ENCODE measurements around the gene GPC3.
"Not testable (repeated sequence)": the region's sequence is repeated elsewhere in the genome, so short reads cannot be mapped to it uniquely, and the experiment has no call there.

Gene GPC3

DNA sequence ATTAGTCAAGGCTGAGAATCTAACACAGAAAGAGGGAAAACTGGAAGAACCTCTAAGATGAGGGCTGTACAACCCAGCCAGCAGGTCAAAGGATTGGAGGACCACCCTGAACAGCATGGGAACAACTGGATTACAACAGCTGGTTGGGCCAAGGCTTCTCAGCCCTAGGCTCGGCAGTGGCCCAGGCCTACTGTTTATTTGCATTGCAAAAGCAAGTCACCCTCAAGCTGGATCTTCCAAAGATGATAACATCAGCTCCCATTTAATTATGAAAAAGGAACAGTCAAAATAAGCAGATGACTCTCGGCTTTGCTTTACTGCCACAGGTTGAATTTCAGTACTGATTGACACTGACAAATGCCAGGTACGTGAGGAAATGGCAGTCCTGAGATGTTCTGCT lies 61.8 kb downstream of the GPC3 start:
- no peak for DNase-seq

- no peak for DNase-seq
Observed at GRCh38 chrX:133923113-133923512, 62.3 kb downstream of the GPC3 start.

- no peak for DNase-seq
Observed at GRCh38 chrX:133922390-133922771, 63.0 kb downstream of the GPC3 start.

DNA sequence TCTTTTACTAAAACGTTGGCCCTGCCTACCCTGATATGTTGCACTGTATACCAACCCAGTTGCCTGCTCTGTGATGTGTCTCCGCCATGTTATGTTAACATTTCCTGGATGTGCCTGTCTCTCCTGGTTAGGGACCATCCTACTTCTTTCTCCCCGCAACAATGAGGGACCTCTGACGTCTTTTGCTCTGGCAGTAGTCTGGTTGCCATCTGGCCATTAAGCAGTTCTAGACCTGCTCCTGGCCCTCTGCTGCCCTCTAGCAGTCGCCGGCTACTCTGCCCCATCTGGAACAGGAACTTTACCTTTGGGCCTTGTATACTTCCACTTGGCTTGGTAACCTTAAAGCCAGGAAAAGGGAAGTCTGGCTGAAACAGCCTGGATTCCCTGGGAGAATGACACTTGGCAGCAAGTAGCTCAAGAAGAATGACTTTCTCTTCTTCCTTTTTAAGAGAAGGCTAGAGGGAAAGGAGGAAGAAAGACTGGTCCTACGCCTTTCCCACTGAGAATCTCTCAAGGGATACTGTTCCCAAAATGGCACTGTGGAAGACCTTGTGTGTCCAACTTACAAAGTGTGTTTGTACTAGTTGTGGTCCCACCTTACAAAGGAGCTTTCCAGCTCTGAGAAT lies 63.5 kb downstream of the GPC3 start:
- DNase-seq: peak; percentile 15

DNA sequence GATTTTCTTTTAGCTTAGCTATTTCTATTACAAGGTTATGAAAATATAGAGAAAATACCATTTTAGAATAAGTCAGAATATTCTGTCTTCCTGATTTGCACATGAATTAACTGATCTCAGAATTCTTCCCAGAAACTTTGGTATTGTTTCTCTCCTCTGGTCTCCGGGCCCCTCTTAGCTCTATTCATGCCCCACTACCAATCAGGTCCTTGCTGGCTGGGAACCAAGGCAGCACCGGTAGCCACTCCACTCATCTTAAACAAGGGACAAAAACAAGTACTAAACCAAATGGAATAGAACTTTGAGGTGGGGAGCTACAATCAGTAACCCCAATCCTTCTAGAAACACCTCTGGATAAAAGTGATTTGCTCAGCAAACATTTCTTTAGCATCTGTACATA lies 64.3 kb downstream of the GPC3 start:
- no peak for DNase-seq

DNA sequence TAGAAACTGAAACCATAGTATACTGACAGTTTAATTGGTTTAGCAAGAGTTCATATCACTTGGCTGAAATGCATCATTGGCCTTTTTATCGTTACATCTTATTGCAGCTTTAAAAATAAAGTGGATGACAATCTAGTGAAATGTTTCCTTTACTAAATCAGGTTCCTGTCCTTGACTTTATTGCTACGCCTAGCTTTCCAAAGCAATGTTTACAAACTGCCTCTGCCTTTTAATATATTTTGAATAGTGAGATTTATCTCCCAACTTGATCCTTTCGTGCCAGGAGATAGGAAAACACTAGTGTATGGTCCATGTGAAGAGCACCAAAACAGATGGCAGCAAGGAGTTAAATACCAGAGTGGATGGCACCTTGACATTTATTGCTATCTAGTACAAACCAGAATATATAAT lies 67.0 kb downstream of the GPC3 start:
- DNase-seq: peak; percentile 11

DNA sequence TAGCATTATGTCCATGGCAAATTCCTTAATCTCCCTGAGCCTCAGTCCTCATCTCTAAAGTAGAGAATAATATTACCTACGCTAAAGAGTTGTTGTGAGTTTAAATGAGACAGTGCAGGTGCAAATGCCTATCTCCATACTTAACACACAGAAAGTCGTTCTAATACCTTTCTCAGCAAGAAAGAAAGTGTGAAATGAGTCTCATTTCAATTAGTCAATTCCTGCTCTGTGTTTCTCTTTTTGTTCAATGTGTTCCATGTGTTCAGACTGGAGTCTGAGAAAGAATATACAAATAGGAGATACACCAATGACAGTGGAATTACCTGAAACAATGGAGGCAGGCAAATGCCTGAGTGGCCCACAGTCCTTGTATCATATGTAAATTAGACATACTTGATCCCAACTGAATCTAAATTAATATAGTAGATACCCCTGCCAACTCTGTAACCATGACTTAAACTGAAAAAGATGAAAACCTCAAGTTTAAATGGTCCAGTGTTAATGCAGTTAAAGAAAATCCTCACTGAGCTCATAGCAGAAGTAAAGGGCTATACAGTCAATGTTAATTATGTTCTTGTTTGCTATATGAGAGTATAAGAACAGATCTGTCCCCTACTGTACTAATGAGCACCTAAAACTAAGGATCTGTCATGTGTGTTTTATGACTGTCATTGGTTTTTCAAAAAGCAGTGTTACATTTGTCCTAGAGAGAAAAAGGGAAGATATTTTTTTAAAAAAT lies 68.2 kb downstream of the GPC3 start:
- DNase-seq: no peak

DNA sequence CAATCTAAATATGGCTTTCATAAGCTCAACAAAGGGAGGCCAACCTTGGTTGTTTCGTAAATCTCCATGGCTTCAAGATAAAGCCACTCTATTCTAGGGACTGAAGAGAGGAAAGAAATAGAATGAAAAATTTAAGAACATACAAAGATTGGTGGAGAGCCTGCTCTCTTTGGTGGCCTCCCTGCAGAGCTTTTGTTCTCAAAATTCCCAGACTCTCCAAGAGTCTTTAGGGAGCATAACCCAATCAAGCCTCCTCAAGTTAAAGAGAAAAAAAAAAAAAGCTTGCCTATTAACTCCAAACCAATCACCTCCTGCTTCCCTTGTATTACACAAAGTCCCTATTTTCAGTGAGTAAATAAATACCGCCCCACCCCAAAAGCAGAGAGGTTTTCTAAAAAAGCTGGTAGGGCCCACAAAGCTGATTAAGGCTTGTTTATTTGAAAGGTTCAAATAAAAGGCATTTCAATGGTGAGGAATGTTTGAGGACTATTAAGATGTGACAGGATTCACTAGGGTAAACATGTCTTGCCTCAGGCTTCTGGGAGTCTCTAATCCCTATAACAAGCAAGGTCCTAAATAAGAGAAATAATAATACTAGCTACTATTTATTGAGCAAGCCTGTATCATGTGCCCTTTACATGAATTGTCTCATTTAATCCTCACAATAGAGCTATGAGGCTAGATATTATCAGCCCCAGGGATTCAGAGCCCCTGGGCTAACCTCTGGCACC lies 71.6 kb downstream of the GPC3 start:
- no peak for DNase-seq

DNA sequence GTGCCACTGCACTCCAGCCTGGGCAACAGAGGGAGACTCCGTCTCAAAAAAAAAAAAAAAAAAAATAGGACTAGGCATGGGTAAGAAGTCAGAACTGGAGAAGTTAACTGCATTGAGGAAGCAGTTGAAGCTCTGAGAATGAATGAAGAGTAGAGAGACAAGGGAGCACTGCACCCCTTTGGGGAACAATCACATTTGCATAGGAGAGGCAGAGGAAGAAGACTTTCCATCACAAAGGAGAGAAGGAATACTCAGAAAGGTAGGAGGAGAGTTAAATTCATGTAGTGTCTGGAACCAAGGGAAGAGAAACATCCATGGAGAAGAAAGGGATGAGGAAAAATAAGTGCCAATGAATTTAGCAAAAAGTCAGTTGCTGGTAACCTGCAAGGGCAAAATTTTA lies 72.4 kb downstream of the GPC3 start:
- DNase-seq: no peak

GRCh38 chrX:133911825-133912495 lies 73.4 kb downstream of the GPC3 start:
- no peak for DNase-seq

DNA sequence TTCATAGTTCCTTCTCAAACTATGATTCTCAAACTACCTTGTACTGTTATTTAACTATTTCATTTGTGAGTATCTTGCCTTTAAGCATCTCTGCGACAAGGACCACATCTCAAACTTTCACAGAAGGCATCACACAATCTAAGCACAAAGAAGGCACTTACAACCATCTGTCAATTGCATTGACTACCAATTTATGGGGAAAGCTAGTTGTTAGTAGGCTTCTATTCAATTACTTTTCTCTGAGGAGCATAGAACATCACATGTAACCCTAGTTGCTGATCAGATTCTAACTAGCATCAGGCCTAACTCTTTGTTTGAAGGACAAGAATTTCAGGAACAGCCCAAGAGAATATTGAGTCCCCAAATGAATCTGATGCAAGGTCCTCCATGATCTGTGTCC lies 74.9 kb downstream of the GPC3 start:
- DNase-seq: no peak

GRCh38 chrX:133909888-133910287 lies 75.5 kb downstream of the GPC3 start:
- no peak for DNase-seq

GRCh38 chrX:133908223-133908955 lies 77.0 kb downstream of the GPC3 start:
- no peak for DNase-seq

DNA sequence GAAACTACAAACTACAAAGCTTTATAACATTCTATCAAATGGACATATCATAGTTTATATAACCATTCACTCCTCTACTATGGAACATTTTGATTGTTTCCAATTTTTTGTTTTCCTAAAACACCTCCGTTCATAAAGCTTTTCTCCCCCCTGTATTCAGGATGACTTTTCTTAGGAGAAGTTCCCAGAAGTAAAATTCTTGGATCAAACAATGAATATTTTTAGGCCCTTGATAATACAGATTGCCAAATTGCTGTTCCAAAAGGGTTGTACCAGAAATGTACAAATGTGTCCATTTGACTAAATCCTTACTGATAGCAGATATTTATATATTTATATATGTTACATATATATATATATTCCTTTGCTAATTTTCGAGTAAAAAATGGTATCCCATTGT lies 77.8 kb downstream of the GPC3 start:
- no peak for DNase-seq

GRCh38 chrX:133905305-133905704 lies 80.1 kb downstream of the GPC3 start:
- DNase-seq: no peak

- peak; percentile 73 for DNase-seq
Observed at GRCh38 chrX:133897593-133898163, 87.7 kb downstream of the GPC3 start.

DNA sequence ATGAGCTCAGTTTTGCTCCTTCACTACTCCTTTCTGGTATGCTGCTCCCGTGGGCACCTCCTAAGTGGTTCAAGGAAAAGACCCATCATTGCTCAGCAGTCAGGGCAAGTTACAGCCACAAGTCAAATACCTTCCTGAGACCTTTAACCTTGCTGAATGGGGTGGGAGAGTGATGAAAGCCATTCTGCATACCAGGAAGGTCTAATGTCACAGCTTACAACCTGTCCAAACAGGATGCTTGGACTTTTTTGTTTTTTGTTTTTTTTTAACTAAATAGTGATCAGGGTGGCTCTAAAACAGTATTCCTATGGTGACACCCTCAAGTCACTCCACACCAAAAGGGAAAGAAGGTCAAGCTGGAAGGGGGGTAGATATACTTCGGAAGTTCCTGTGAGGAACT lies 93.1 kb downstream of the GPC3 start:
- no peak for DNase-seq

- no peak for DNase-seq
Observed at GRCh38 chrX:133888984-133889383, 96.4 kb downstream of the GPC3 start.

DNA sequence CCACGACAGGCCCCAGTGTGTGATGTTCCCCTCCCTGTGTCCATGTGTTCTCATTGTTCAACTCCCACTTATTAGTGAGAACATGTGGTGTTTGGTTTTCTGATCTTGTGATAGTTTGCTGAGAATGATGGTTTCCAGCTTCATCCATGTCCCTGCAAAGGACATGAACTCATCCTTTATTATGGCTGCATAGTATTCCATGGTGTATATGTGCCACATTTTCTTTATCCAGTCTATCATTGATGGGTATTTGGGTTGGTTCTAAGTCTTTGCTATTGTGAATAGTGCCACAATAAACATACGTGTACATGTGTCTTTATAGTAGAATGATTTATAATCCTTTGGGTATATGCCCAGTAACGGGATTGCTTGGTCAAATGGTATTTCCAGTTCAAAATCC lies 97.3 kb downstream of the GPC3 start:
- not testable (repeated sequence) for DNase-seq

- no peak for DNase-seq
Observed at GRCh38 chrX:133884430-133885394, 100.7 kb downstream of the GPC3 start.

DNA sequence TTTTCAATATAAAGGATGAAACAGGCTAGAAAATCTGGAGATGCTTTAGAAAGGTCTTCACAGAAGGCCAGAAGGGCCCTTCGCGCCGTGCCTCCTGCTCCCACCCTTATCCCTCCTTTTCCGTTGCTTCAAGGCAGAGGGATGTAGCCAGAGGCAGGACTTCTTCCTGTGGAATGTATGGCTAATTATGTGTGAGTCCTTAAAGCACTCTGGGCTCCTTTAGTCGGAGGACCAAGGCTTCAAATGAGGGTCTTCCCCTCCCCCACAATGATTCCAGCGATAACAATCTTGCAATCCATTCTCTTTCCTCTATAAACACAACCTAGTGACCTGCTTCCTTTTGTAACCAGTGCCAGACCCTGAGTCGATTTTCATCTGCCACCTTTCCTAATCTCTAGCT lies 103.5 kb downstream of the GPC3 start:
- no peak for DNase-seq
